Measurements from ENCODE around the gene CPB2.

CPB2 gene

GRCh38 chr13:46097015-46097414 lies 7.8 kb downstream of the CPB2 start:
- no peak for DNase-seq
- Mint-ChIP-seq H3K27me3 (peaks cover 16% of the 10 kb centered on the region), H3K4me3 (no peak overlapping the region), H3K9me3 (no peaks in the 10 kb centered on the region), H3K36me3 (ENCODE audit: low read depth) (no peaks in the 10 kb centered on the region), H3K27ac (no peak overlapping the region), H3K4me1 (ENCODE audit: low read depth) (no peaks in the 10 kb centered on the region)

GRCh38 chr13:46094478-46094877 lies 10.4 kb downstream of the CPB2 start:
- Mint-ChIP-seq H3K9me3 (no peaks in the 10 kb centered on the region), H3K4me3 (no peak overlapping the region), H3K4me1 (ENCODE audit: low read depth) (no peaks in the 10 kb centered on the region), H3K27me3 (peaks cover 16% of the 10 kb centered on the region), H3K36me3 (ENCODE audit: low read depth) (no peaks in the 10 kb centered on the region), H3K27ac (no peak overlapping the region)
- DNase-seq, result no peak

GRCh38 chr13:46088821-46089562 lies 15.8 kb downstream of the CPB2 start:
- no peak for DNase-seq
- Mint-ChIP-seq H3K36me3 (ENCODE audit: low read depth) (no peaks in the 10 kb centered on the region), H3K27ac (no peak overlapping the region), H3K9me3 (no peaks in the 10 kb centered on the region), H3K4me3 (no peak overlapping the region), H3K4me1 (ENCODE audit: low read depth) (peaks cover 4% of the 10 kb centered on the region), H3K27me3 (peaks cover 5% of the 10 kb centered on the region)

- Mint-ChIP-seq H3K4me3 (no peak overlapping the region), H3K27me3 (peaks cover 2% of the 10 kb centered on the region), H3K27ac (no peak overlapping the region), H3K9me3 (no peaks in the 10 kb centered on the region), H3K36me3 (ENCODE audit: low read depth) (no peaks in the 10 kb centered on the region), H3K4me1 (ENCODE audit: low read depth) (peaks cover 4% of the 10 kb centered on the region)
- DNase-seq, result no peak
Measured at GRCh38 chr13:46087481-46087880, 17.4 kb downstream of the CPB2 start.

GRCh38 chr13:46086985-46087384 lies 17.8 kb downstream of the CPB2 start:
- Mint-ChIP-seq H3K27ac (no peak overlapping the region), H3K4me3 (no peak overlapping the region), H3K4me1 (ENCODE audit: low read depth) (peaks cover 4% of the 10 kb centered on the region), H3K27me3 (no peaks in the 10 kb centered on the region), H3K9me3 (no peaks in the 10 kb centered on the region), H3K36me3 (ENCODE audit: low read depth) (no peaks in the 10 kb centered on the region)
- no peak for DNase-seq

- H3K27me3 Mint-ChIP-seq, result no peaks in the 10 kb centered on the region
- DNase-seq, result no peak
- no peak overlapping the region for H3K27ac Mint-ChIP-seq
- H3K36me3 Mint-ChIP-seq (ENCODE audit: low read depth), result no peaks in the 10 kb centered on the region
- H3K4me1 Mint-ChIP-seq (ENCODE audit: low read depth), result peaks cover 4% of the 10 kb centered on the region
- no peak overlapping the region for H3K4me3 Mint-ChIP-seq
- no peaks in the 10 kb centered on the region for H3K9me3 Mint-ChIP-seq
Measured at GRCh38 chr13:46086421-46086922, 18.4 kb downstream of the CPB2 start.

- no peak overlapping the region for H3K27ac Mint-ChIP-seq
- peaks cover 4% of the 10 kb centered on the region for H3K4me1 Mint-ChIP-seq (ENCODE audit: low read depth)
- DNase-seq, result no peak
- no peak overlapping the region for H3K4me3 Mint-ChIP-seq
- H3K27me3 Mint-ChIP-seq, result no peaks in the 10 kb centered on the region
- H3K36me3 Mint-ChIP-seq (ENCODE audit: low read depth), result no peaks in the 10 kb centered on the region
- H3K9me3 Mint-ChIP-seq, result no peaks in the 10 kb centered on the region
Measured at GRCh38 chr13:46085737-46086136, 19.1 kb downstream of the CPB2 start.

- Mint-ChIP-seq H3K4me1 (ENCODE audit: low read depth) (peaks cover 16% of the 10 kb centered on the region), H3K27me3 (no peaks in the 10 kb centered on the region), H3K27ac (no peak overlapping the region), H3K4me3 (no peak overlapping the region), H3K36me3 (ENCODE audit: low read depth) (no peaks in the 10 kb centered on the region), H3K9me3 (no peaks in the 10 kb centered on the region)
- DNase-seq, result no peak
Measured at GRCh38 chr13:46082324-46082723, 22.5 kb downstream of the CPB2 start.

- no peak for DNase-seq
- no peaks in the 10 kb centered on the region for H3K9me3 Mint-ChIP-seq
- peaks cover 16% of the 10 kb centered on the region for H3K4me1 Mint-ChIP-seq (ENCODE audit: low read depth)
- H3K27ac Mint-ChIP-seq, result no peak overlapping the region
- no peaks in the 10 kb centered on the region for H3K27me3 Mint-ChIP-seq
- H3K4me3 Mint-ChIP-seq, result no peak overlapping the region
- H3K36me3 Mint-ChIP-seq (ENCODE audit: low read depth), result no peaks in the 10 kb centered on the region
Measured at GRCh38 chr13:46079770-46080169, 25.1 kb downstream of the CPB2 start.

- Mint-ChIP-seq H3K4me3 (no peak overlapping the region), H3K27ac (no peak overlapping the region), H3K36me3 (ENCODE audit: low read depth) (no peaks in the 10 kb centered on the region), H3K4me1 (ENCODE audit: low read depth) (peaks cover 16% of the 10 kb centered on the region), H3K27me3 (no peaks in the 10 kb centered on the region), H3K9me3 (no peaks in the 10 kb centered on the region)
- DNase-seq, result no peak
Measured at GRCh38 chr13:46077265-46077664, 27.6 kb downstream of the CPB2 start.

GRCh38 chr13:46076827-46077226 lies 28.0 kb downstream of the CPB2 start:
- Mint-ChIP-seq H3K27ac (no peak overlapping the region), H3K4me3 (no peak overlapping the region), H3K4me1 (ENCODE audit: low read depth) (peaks cover 16% of the 10 kb centered on the region), H3K27me3 (no peaks in the 10 kb centered on the region), H3K9me3 (no peaks in the 10 kb centered on the region), H3K36me3 (ENCODE audit: low read depth) (no peaks in the 10 kb centered on the region)
- DNase-seq, result no peak

GRCh38 chr13:46075811-46076210 lies 29.0 kb downstream of the CPB2 start:
- Mint-ChIP-seq H3K9me3 (no peaks in the 10 kb centered on the region), H3K27ac (no peak overlapping the region)

GRCh38 chr13:46071590-46072249 lies 33.1 kb downstream of the CPB2 start:
- DNase-seq, result no peak
- Mint-ChIP-seq H3K36me3 (ENCODE audit: low read depth) (no peaks in the 10 kb centered on the region), H3K4me1 (ENCODE audit: low read depth) (no peaks in the 10 kb centered on the region), H3K27ac (no peak overlapping the region), H3K9me3 (no peaks in the 10 kb centered on the region), H3K4me3 (no peak overlapping the region), H3K27me3 (no peaks in the 10 kb centered on the region)

More at GRCh38 chr13:46075811-46076210, 29.0 kb downstream of the CPB2 start:
- no peak overlapping the region for H3K4me3 Mint-ChIP-seq
- no peak for DNase-seq
- H3K27me3 Mint-ChIP-seq, result no peaks in the 10 kb centered on the region
- H3K36me3 Mint-ChIP-seq (ENCODE audit: low read depth), result no peaks in the 10 kb centered on the region
- H3K4me1 Mint-ChIP-seq (ENCODE audit: low read depth), result peaks cover 16% of the 10 kb centered on the region

GRCh38 chr13:46063292-46063691 lies 41.5 kb downstream of the CPB2 start:
- Mint-ChIP-seq H3K27me3 (no peaks in the 10 kb centered on the region), H3K9me3 (no peaks in the 10 kb centered on the region)

GRCh38 chr13:46062185-46062584 lies 42.6 kb downstream of the CPB2 start:
- H3K27me3 Mint-ChIP-seq, result no peaks in the 10 kb centered on the region
- H3K4me3 Mint-ChIP-seq, result no peak overlapping the region
- peaks cover 1% of the 10 kb centered on the region for H3K4me1 Mint-ChIP-seq (ENCODE audit: low read depth)
- no peaks in the 10 kb centered on the region for H3K36me3 Mint-ChIP-seq (ENCODE audit: low read depth)
- no peaks in the 10 kb centered on the region for H3K9me3 Mint-ChIP-seq
- H3K27ac Mint-ChIP-seq, result no peak overlapping the region
- DNase-seq, result no peak

More at GRCh38 chr13:46063292-46063691, 41.5 kb downstream of the CPB2 start:
- H3K4me1 Mint-ChIP-seq (ENCODE audit: low read depth), result peaks cover 1% of the 10 kb centered on the region
- no peak for DNase-seq
- H3K27ac Mint-ChIP-seq, result no peak overlapping the region
- no peaks in the 10 kb centered on the region for H3K36me3 Mint-ChIP-seq (ENCODE audit: low read depth)
- no peak overlapping the region for H3K4me3 Mint-ChIP-seq
